H1 (cell line): ENCODE data around the gene ARID4B. TPM values are rescaled to one million over a fixed set of nuclear protein-coding genes. Genes with fewer than 3 reads are reported as not detected.

ENCODE experiments used
- ATF2 ChIP-seq: IDR thresholded peaks from 2 replicates; pipeline ENCODE4 v1.6.1; 2012; ENCODE audit warnings: low read length, inconsistent platforms
- CHD7 ChIP-seq: fragments of 300-600 bp; sonication (generic); IDR thresholded peaks from 2 replicates; pipeline ENCODE4 v1.7.1; 2012; ENCODE audit warnings: low read length, moderate library complexity, mild to moderate bottlenecking, inconsistent platforms; ENCODE audit not compliant: insufficient replicate concordance
- EZH2 ChIP-seq: fragments of 200-600 bp; sonication (generic); IDR thresholded peaks from 2 replicates; pipeline ENCODE4 v1.7.1; 2012; ENCODE audit warnings: low read depth, mild to moderate bottlenecking, moderate library complexity, low read length, inconsistent platforms; ENCODE audit not compliant: severe bottlenecking
- RNF2 ChIP-seq: fragments of 200-900, 300-1000 bp; sonication (generic); IDR thresholded peaks from 2 replicates; pipeline ENCODE4 v1.7.1; 2016; ENCODE audit warnings: borderline replicate concordance, low read depth, mild to moderate bottlenecking, antibody characterized with exemption, low read length; ENCODE audit not compliant: poor library complexity, severe bottlenecking; ENCODE audit errors: missing control alignments
- RXRA ChIP-seq: IDR thresholded peaks from 2 replicates; pipeline ENCODE4 v1.6.1; 2011; ENCODE audit warnings: low read depth, mild to moderate bottlenecking, low read length, moderate library complexity; ENCODE audit not compliant: insufficient read depth
- SIRT6 ChIP-seq: IDR thresholded peaks from one replicate; pipeline ENCODE4 v1.7.1; 2012; ENCODE audit warnings: low read length, inconsistent platforms
- SP1 ChIP-seq: IDR thresholded peaks from 2 replicates; pipeline ENCODE4 v1.6.1; 2011; ENCODE audit warnings: low read depth, low read length
- SP4 ChIP-seq: IDR thresholded peaks from 2 replicates; pipeline ENCODE4 v1.6.1; 2012; ENCODE audit warnings: low read length, inconsistent platforms
- TBP ChIP-seq: IDR thresholded peaks from 2 replicates; pipeline ENCODE4 v1.6.1; 2011; ENCODE audit warnings: low read depth, low read length, improper control_type of control experiment
- polyA plus RNA-seq, 7 experiments: library from polyadenylated mRNA; depleted of rRNA in 3 of 7; stranded (reverse) in 5 of 7; unstranded in 2 of 7; fragments of >200 nt in 5 of 7; fragments of 200-250 nt in 2 of 7; gene quantifications; 1 replicate in 5 of 7; 2 replicates in 1 of 7; 4 replicates in 1 of 7; pipeline versions ENCODE4 v1.2.1 to v1.2.3, GENCODE V29; 2011 to 2013; ENCODE audit warnings: missing spikeins in 2 of 7, mixed read lengths in 2 of 7
- total RNA-seq: library from RNA; stranded (reverse); fragmentation: NEBNext Ultra II Directional; extraction: Animal tissue kit (Norgen Biotek cat#: 25700); gene quantifications from 2 replicates; pipeline ENCODE4 v1.2.1, GENCODE V29; 2021

ARID4B gene
- total and polyA plus RNA-seq, 2 of the 8 experiments (the other 6 are each of a cell fraction or from before 2014, with no cell fraction given) = 5.1 to 28.8 TPM

GRCh38 chr1:235122348-235122747 lies 205.6 kb downstream of the ARID4B start (continued):
- TF ChIP-seq CHD7 (no peak), RXRA (no peak), SIRT6 (no peak), RNF2 (no peak), SP4 (no peak), SP1 (no peak), TBP (no peak), ATF2 (no peak), EZH2 (no peak)
